HEK293T (cell line): ENCODE measurements around the gene RBP5.

ENCODE experiments used
- BHLHE40 ChIP-seq: fragments of 450-650 bp; IDR thresholded peaks from 2 replicates; pipeline ENCODE4 v1.6.1; 2016; ENCODE audit warnings: mild to moderate bottlenecking, moderate library complexity, borderline replicate concordance
- FOXA1 ChIP-seq: fragments of 450-650 bp; IDR thresholded peaks from 2 replicates; pipeline ENCODE4 v1.6.1; 2016; ENCODE audit warnings: mild to moderate bottlenecking

DNA sequence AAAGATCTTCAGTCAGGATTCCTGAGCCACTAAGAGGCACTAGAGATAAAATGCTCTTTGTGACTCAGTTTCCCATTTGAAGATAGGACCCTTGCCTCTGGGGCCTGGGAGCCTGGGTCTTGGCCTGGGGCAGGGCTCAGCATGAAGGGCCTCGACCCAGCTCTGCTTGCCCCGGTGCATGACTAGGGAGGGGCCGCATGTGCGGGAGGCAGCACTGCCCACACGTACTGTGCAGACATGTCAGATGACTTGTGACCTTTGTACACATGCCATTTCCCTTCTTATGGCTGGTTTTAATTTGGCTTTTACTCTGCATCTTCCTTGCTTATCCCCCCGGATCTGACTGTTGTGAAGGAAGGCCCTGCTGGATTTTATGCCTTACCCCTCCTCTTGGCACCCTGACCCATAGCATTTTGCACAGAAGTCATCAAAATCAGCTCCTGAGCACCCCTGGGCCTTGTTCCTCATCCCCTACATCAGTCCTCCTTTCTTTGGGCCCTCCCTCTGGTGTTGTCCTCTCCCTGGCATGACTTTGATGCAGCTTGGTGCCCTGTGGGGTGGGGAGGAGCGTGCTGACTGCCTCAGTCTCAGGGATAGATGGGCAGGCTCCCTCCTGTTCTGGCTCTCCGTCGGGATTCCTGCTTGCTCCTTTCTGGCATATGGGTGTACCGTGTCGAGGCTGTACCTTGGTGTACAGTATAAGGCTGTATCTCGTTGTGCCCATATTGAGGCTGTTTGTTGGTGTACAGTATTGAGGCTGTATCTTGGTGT is 5.9 kb upstream of the RBP5 start:
- TF ChIP-seq FOXA1: no peak
- no peak for TF ChIP-seq BHLHE40
